HG03066 (cell line): Measurements from ENCODE around the gene GLT6D1.

ENCODE experiments used
- ATAC-seq: cut with Tn5 transposase; IDR thresholded peaks from one replicate; pipeline ENCODE4 v1.9.1; 2021; ENCODE audit warnings: low read depth; ENCODE audit not compliant: unreplicated experiment

The GLT6D1 gene

GRCh38 chr9:135588886-135589595, 50.3 kb downstream of the GLT6D1 start:
- no peak for ATAC-seq

- ATAC-seq = no peak
Observed at GRCh38 chr9:135588371-135588770, 51.0 kb downstream of the GLT6D1 start.

GRCh38 chr9:135587658-135588057, 51.7 kb downstream of the GLT6D1 start:
- no peak for ATAC-seq

GRCh38 chr9:135586601-135587109, 52.7 kb downstream of the GLT6D1 start:
- ATAC-seq = no peak

GRCh38 chr9:135584934-135585333, 54.4 kb downstream of the GLT6D1 start:
- ATAC-seq = no peak

GRCh38 chr9:135584371-135584770, 55.0 kb downstream of the GLT6D1 start:
- no peak for ATAC-seq

GRCh38 chr9:135583688-135584011, 55.7 kb downstream of the GLT6D1 start:
- ATAC-seq = no peak

- ATAC-seq = no peak
Observed at GRCh38 chr9:135582966-135583687, 56.2 kb downstream of the GLT6D1 start.

- no peak for ATAC-seq
Observed at GRCh38 chr9:135582541-135582940, 56.8 kb downstream of the GLT6D1 start.

GRCh38 chr9:135581636-135582426, 57.5 kb downstream of the GLT6D1 start:
- ATAC-seq = no peak

GRCh38 chr9:135580664-135581380, 58.5 kb downstream of the GLT6D1 start:
- no peak for ATAC-seq

- ATAC-seq = no peak
Observed at GRCh38 chr9:135579889-135580660, 59.3 kb downstream of the GLT6D1 start.

GRCh38 chr9:135579356-135579755, 60.0 kb downstream of the GLT6D1 start:
- ATAC-seq = no peak

GRCh38 chr9:135577256-135577655, 62.1 kb downstream of the GLT6D1 start:
- ATAC-seq = no peak

GRCh38 chr9:135575995-135576631, 63.2 kb downstream of the GLT6D1 start:
- no peak for ATAC-seq

GRCh38 chr9:135574943-135575342, 64.4 kb downstream of the GLT6D1 start:
- ATAC-seq = no peak

- ATAC-seq = no peak
Observed at GRCh38 chr9:135574331-135574730, 65.0 kb downstream of the GLT6D1 start.
